Keratinocyte (primary cell): ENCODE results near the gene ADH7.

Experiments
- EZH2 ChIP-seq: IDR thresholded peaks from one replicate; pipeline ENCODE4 v1.6.1; 2012; ENCODE audit warnings: inconsistent platforms, mild to moderate bottlenecking, low read length, moderate library complexity
- TF ChIP-seq, protein P1 (sequence below), 3 experiments: IDR thresholded peaks in 1 of 3; conservative IDR thresholded peaks in 1 of 3; optimal IDR thresholded peaks in 1 of 3; 2 replicates in 2 of 3; 3 replicates in 1 of 3; pipeline versions ENCODE3 to v1.5.1; 2011; ENCODE audit warnings: low read length in 3 of 3, mild to moderate bottlenecking in 3 of 3, moderate library complexity in 2 of 3, control low read depth in 1 of 3, inconsistent platforms in 1 of 3; ENCODE audit not compliant: insufficient read depth in 2 of 3; ENCODE audit errors: extremely low read depth in 1 of 3

DNA sequence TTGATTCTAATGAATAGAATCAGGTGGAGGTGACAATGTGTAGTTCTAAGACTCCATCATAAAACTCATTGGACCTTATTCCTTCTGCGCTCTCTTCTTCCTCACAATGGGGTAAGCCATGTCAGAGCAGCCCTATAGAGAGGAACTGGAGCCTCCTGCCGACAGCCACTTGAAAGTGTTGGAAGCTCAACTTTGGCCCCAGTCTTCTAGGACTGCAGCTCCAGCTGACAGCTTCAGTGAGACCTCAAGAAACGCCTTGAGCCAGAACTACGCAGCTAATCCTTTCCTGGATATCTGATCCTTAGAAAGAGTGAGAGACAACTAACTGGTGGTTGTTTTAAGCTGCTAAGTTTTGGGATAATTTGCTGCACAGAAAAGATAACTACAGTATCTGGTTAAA lies 22.1 kb upstream of the ADH7 start:
- TF ChIP-seq, protein P1, sequence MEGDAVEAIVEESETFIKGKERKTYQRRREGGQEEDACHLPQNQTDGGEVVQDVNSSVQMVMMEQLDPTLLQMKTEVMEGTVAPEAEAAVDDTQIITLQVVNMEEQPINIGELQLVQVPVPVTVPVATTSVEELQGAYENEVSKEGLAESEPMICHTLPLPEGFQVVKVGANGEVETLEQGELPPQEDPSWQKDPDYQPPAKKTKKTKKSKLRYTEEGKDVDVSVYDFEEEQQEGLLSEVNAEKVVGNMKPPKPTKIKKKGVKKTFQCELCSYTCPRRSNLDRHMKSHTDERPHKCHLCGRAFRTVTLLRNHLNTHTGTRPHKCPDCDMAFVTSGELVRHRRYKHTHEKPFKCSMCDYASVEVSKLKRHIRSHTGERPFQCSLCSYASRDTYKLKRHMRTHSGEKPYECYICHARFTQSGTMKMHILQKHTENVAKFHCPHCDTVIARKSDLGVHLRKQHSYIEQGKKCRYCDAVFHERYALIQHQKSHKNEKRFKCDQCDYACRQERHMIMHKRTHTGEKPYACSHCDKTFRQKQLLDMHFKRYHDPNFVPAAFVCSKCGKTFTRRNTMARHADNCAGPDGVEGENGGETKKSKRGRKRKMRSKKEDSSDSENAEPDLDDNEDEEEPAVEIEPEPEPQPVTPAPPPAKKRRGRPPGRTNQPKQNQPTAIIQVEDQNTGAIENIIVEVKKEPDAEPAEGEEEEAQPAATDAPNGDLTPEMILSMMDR (optimal IDR thresholded peaks at IDR 0.05 in 1 of 3, IDR thresholded peaks at IDR 0.05 in 1 of 3, conservative IDR thresholded peaks at IDR 0.05 in 1 of 3; ENCODE audit: extremely low read depth in 1 of 3, insufficient read depth in 2 of 3, low read length in 3 of 3): peak; percentile 33 to 52 (median 50)
- no peak for TF ChIP-seq EZH2
